ENCODE measurements around the gene TTN. TPM values are rescaled to one million over a fixed set of nuclear protein-coding genes. Genes with fewer than 3 reads are reported as not detected.

Gene TTN
- total RNA-seq, 1 donor from 2014 or later: 0.50 TPM

DNA sequence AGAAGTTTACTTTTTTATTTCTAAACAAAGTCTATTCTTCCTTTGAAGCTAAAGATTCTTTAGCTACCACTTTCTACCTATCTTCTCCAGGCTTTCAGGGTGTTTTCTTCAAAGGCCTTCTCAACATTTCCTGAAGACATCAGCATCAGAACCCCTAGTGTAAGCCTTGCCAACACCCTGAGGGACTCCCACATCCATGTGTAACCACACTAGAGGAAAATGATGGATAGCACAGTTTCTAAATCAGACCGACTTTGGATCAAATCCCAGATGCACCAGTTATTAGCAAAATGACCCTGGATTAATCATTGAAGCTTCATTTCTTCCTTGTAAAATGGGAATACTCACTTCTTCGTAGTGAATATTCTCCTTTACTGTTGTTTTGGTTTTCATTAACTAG, 4.7 kb upstream of the TTN start:
- no peak overlapping the region for H3K27ac Mint-ChIP-seq (ENCODE audit: unreplicated experiment)
- Histone ChIP-seq H3K9ac (ENCODE audit: low read length) (no peak overlapping the region), H3K9me3 (ENCODE audit: insufficient read depth, low read depth, low read length) (no peaks in the 10 kb centered on the region), H3K36me3 (ENCODE audit: insufficient read depth, low read length) (no peaks in the 10 kb centered on the region), H3K4me1 (ENCODE audit: insufficient read depth, low read length) (no peaks in the 10 kb centered on the region), H3K27ac (ENCODE audit: low read depth, low read length) (no peak overlapping the region), H3K79me2 (ENCODE audit: insufficient read depth, low read length) (no peaks in the 10 kb centered on the region), H4K20me1 (ENCODE audit: insufficient read depth, low read length) (no peaks in the 10 kb centered on the region), H3K27me3 (ENCODE audit: insufficient read depth, low read length) (no peaks in the 10 kb centered on the region), H2AFZ (ENCODE audit: low read depth, low read length) (no peak overlapping the region), H3K4me2 (ENCODE audit: low read length) (no peak overlapping the region), H3K4me3 (ENCODE audit: insufficient read depth, low read depth, low read length) (no peak overlapping the region)
- TF ChIP-seq, protein P1, sequence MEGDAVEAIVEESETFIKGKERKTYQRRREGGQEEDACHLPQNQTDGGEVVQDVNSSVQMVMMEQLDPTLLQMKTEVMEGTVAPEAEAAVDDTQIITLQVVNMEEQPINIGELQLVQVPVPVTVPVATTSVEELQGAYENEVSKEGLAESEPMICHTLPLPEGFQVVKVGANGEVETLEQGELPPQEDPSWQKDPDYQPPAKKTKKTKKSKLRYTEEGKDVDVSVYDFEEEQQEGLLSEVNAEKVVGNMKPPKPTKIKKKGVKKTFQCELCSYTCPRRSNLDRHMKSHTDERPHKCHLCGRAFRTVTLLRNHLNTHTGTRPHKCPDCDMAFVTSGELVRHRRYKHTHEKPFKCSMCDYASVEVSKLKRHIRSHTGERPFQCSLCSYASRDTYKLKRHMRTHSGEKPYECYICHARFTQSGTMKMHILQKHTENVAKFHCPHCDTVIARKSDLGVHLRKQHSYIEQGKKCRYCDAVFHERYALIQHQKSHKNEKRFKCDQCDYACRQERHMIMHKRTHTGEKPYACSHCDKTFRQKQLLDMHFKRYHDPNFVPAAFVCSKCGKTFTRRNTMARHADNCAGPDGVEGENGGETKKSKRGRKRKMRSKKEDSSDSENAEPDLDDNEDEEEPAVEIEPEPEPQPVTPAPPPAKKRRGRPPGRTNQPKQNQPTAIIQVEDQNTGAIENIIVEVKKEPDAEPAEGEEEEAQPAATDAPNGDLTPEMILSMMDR (IDR thresholded peaks at IDR 0.05; ENCODE audit: insufficient read depth, low read depth, low read length): no peak
- TF ChIP-seq EZH2 (IDR thresholded peaks at IDR 0.05; ENCODE audit: insufficient read depth, low read length): no peak
- peaks cover 3% of the 10 kb centered on the region for H3K4me1 Mint-ChIP-seq (ENCODE audit: low read depth, unreplicated experiment)
- H3K9me3 Mint-ChIP-seq (ENCODE audit: unreplicated experiment): peaks cover 1% of the 10 kb centered on the region
- H3K4me3 Mint-ChIP-seq (ENCODE audit: unreplicated experiment): no peak overlapping the region
- H3K27me3 Mint-ChIP-seq (ENCODE audit: low read depth, unreplicated experiment): no peaks in the 10 kb centered on the region
- H3K36me3 Mint-ChIP-seq (ENCODE audit: low read depth, unreplicated experiment): no peaks in the 10 kb centered on the region
- no peak for FAIRE-seq
- peak; percentile 68 for DNase-seq (ENCODE audit: low read depth)

DNA sequence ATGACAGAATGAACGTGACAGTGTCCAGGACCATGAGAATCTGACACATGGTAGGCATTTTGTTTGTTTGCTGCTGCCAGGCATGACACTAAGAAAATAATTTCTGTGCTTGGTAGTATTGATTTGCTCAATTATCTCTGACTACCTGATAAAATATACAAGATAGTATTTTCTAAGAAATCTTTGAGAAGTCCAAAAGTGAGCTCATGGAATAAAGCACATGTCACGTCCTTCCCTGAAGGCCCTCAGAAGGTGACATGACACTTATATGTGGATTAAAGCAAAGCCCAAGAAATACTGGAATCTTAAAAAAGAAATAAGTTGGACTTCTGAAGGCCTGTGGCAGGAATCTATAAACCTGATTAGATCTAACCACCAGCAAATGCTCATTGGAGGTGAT, 3.8 kb upstream of the TTN start:
- H3K79me2 ChIP-seq (ENCODE audit: insufficient read depth, low read length): no peaks in the 10 kb centered on the region
- Mint-ChIP-seq H3K27ac (ENCODE audit: unreplicated experiment) (no peak overlapping the region), H3K4me3 (ENCODE audit: unreplicated experiment) (no peak overlapping the region), H3K9me3 (ENCODE audit: unreplicated experiment) (peaks cover 1% of the 10 kb centered on the region), H3K4me1 (ENCODE audit: low read depth, unreplicated experiment) (peaks cover 6% of the 10 kb centered on the region), H3K27me3 (ENCODE audit: low read depth, unreplicated experiment) (no peaks in the 10 kb centered on the region), H3K36me3 (ENCODE audit: low read depth, unreplicated experiment) (no peaks in the 10 kb centered on the region)
- H3K27me3 ChIP-seq (ENCODE audit: insufficient read depth, low read length): no peaks in the 10 kb centered on the region
- no peaks in the 10 kb centered on the region for H3K4me1 ChIP-seq (ENCODE audit: insufficient read depth, low read length)
- H2AFZ ChIP-seq (ENCODE audit: low read depth, low read length): no peak overlapping the region
- no peak for TF ChIP-seq EZH2 (IDR thresholded peaks at IDR 0.05; ENCODE audit: insufficient read depth, low read length)
- TF ChIP-seq, protein P1 (IDR thresholded peaks at IDR 0.05; ENCODE audit: insufficient read depth, low read depth, low read length): no peak
- H3K9me3 ChIP-seq (ENCODE audit: insufficient read depth, low read depth, low read length): no peaks in the 10 kb centered on the region
- H3K27ac ChIP-seq (ENCODE audit: low read depth, low read length): no peak overlapping the region
- no peaks in the 10 kb centered on the region for H3K36me3 ChIP-seq (ENCODE audit: insufficient read depth, low read length)
- H3K4me3 ChIP-seq (ENCODE audit: insufficient read depth, low read depth, low read length): no peak overlapping the region
- FAIRE-seq (no peak), DNase-seq (ENCODE audit: low read depth) (no peak)
- no peak overlapping the region for H3K4me2 ChIP-seq (ENCODE audit: low read length)
- H4K20me1 ChIP-seq (ENCODE audit: insufficient read depth, low read length): no peaks in the 10 kb centered on the region
- H3K9ac ChIP-seq (ENCODE audit: low read length): no peak overlapping the region

DNA sequence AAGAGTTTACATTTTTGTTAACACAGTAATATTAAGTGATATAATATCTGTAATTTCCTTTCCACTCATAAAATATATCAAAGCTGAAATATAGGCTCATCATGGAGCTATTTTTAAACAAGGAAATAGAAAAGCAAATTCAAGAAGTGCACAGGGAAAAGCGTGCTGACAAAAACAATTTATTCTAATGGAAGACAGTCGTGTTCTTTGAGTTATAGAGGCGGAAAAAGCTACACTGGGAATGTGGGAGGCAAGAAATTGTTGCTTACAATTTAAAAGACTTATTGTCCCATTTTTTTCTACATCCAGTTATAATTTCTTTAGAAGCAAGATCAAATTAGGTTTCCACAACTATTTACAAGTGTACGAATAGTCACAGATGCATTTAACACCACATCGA, 3.2 kb upstream of the TTN start:
- H3K4me1 Mint-ChIP-seq (ENCODE audit: low read depth, unreplicated experiment): peaks cover 6% of the 10 kb centered on the region
- no peak for FAIRE-seq
- no peak for DNase-seq (ENCODE audit: low read depth)
- no peaks in the 10 kb centered on the region for H3K9me3 ChIP-seq (ENCODE audit: insufficient read depth, low read depth, low read length)
- no peaks in the 10 kb centered on the region for H3K79me2 ChIP-seq (ENCODE audit: insufficient read depth, low read length)
- no peaks in the 10 kb centered on the region for H3K27me3 Mint-ChIP-seq (ENCODE audit: low read depth, unreplicated experiment)
- H3K36me3 Mint-ChIP-seq (ENCODE audit: low read depth, unreplicated experiment): no peaks in the 10 kb centered on the region
- no peak overlapping the region for H3K27ac Mint-ChIP-seq (ENCODE audit: unreplicated experiment)
- TF ChIP-seq EZH2 (IDR thresholded peaks at IDR 0.05; ENCODE audit: insufficient read depth, low read length): no peak
- TF ChIP-seq, protein P1 (IDR thresholded peaks at IDR 0.05; ENCODE audit: insufficient read depth, low read depth, low read length): no peak
- no peak overlapping the region for H3K4me3 ChIP-seq (ENCODE audit: insufficient read depth, low read depth, low read length)
- H3K4me2 ChIP-seq (ENCODE audit: low read length): no peak overlapping the region
- no peaks in the 10 kb centered on the region for H3K4me1 ChIP-seq (ENCODE audit: insufficient read depth, low read length)
- no peaks in the 10 kb centered on the region for H4K20me1 ChIP-seq (ENCODE audit: insufficient read depth, low read length)
- H3K9me3 Mint-ChIP-seq (ENCODE audit: unreplicated experiment): peaks cover 1% of the 10 kb centered on the region
- no peak overlapping the region for H3K4me3 Mint-ChIP-seq (ENCODE audit: unreplicated experiment)
- no peak overlapping the region for H3K27ac ChIP-seq (ENCODE audit: low read depth, low read length)
- no peak overlapping the region for H3K9ac ChIP-seq (ENCODE audit: low read length)
- no peaks in the 10 kb centered on the region for H3K27me3 ChIP-seq (ENCODE audit: insufficient read depth, low read length)
- H3K36me3 ChIP-seq (ENCODE audit: insufficient read depth, low read length): no peaks in the 10 kb centered on the region
- no peak overlapping the region for H2AFZ ChIP-seq (ENCODE audit: low read depth, low read length)
